ENCODE measurements around the gene GUCY1B1. TPM values are rescaled to one million over a fixed set of nuclear protein-coding genes. Genes with fewer than 3 reads are reported as not detected.

Gene GUCY1B1
- total RNA-seq, 1 donor from 2014 or later: 13.2 TPM

- DNase-seq (ENCODE audit: extremely low spot score, unreplicated experiment): no peak
- Mint-ChIP-seq H3K36me3 (ENCODE audit: unreplicated experiment) (peaks cover 16% of the 10 kb centered on the region), H3K4me1 (ENCODE audit: unreplicated experiment) (peaks cover 12% of the 10 kb centered on the region), H3K27ac (ENCODE audit: unreplicated experiment) (no peak overlapping the region), H3K9me3 (ENCODE audit: unreplicated experiment) (no peaks in the 10 kb centered on the region), H3K27me3 (ENCODE audit: unreplicated experiment) (no peaks in the 10 kb centered on the region), H3K4me3 (ENCODE audit: unreplicated experiment) (no peak overlapping the region)
- no peak for TF ChIP-seq CTCF (IDR thresholded peaks at IDR 0.05)
Observed at GRCh38 chr4:155774033-155774432, 15.2 kb downstream of the GUCY1B1 start.

- Mint-ChIP-seq H3K9me3 (ENCODE audit: unreplicated experiment) (no peaks in the 10 kb centered on the region), H3K27me3 (ENCODE audit: unreplicated experiment) (no peaks in the 10 kb centered on the region)
- TF ChIP-seq CTCF (IDR thresholded peaks at IDR 0.05): no peak
Observed at GRCh38 chr4:155777971-155778735, 19.3 kb downstream of the GUCY1B1 start.

DNA sequence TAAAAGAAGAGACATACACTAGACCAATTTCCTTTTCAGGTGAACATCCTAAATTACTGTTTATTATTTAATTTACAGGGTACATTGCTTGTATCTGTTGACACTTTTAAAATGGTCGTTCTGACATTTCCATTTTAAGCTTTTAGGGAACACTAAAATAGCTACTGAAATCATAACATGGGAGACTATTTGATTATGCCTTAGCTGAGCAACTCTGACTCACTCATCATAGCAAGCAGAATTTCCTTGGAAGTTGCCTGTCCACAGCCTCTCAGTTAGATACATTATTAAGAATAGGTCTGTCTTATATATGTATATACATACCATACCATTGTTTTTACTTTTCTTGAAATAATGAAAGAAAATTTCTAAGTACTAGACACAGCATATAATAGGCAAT lies 22.0 kb downstream of the GUCY1B1 start:
- Mint-ChIP-seq H3K4me3 (ENCODE audit: unreplicated experiment) (no peak overlapping the region), H3K4me1 (ENCODE audit: unreplicated experiment) (peaks cover 19% of the 10 kb centered on the region), H3K36me3 (ENCODE audit: unreplicated experiment) (peaks cover 18% of the 10 kb centered on the region), H3K9me3 (ENCODE audit: unreplicated experiment) (no peaks in the 10 kb centered on the region), H3K27ac (ENCODE audit: unreplicated experiment) (no peak overlapping the region), H3K27me3 (ENCODE audit: unreplicated experiment) (no peaks in the 10 kb centered on the region)
- no peak for DNase-seq (ENCODE audit: extremely low spot score, unreplicated experiment)
- TF ChIP-seq CTCF (IDR thresholded peaks at IDR 0.05): no peak

More at GRCh38 chr4:155777971-155778735, 19.3 kb downstream of the GUCY1B1 start:
- Mint-ChIP-seq H3K27ac (ENCODE audit: unreplicated experiment) (peak overlapping the region; percentile 9), H3K36me3 (ENCODE audit: unreplicated experiment) (peaks cover 26% of the 10 kb centered on the region), H3K4me1 (ENCODE audit: unreplicated experiment) (peaks cover 14% of the 10 kb centered on the region), H3K4me3 (ENCODE audit: unreplicated experiment) (no peak overlapping the region)
- no peak for DNase-seq (ENCODE audit: extremely low spot score, unreplicated experiment)

DNA sequence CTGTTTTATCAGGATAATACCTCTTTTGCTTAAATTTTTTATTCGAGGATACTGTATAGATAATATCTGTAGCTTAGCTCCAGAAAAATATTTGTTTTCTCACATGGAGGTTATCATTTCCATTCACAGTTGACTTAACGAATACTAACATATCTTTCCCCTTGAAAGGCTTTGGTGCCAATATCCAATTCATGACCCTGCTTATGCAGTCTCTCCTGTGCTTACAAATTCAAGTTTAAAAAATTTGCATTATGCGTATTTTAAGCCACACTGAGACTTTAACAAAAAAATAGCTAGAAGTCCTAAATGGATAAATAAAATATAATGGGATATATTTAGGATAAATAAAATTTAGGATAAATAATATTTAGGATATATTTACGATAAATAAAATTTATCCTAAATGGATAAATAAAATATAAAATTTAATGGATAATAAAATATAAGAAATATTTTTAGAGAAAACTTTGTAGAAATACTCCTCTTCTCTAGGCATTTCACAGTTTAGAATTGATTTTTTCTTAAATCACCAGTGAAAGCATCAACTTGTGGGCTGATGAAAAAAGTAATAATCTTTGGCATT lies 22.5 kb downstream of the GUCY1B1 start:
- no peak overlapping the region for H3K4me3 Mint-ChIP-seq (ENCODE audit: unreplicated experiment)
- no peak for DNase-seq (ENCODE audit: extremely low spot score, unreplicated experiment)
- H3K27ac Mint-ChIP-seq (ENCODE audit: unreplicated experiment): no peak overlapping the region
- H3K4me1 Mint-ChIP-seq (ENCODE audit: unreplicated experiment): peaks cover 19% of the 10 kb centered on the region
- peaks cover 18% of the 10 kb centered on the region for H3K36me3 Mint-ChIP-seq (ENCODE audit: unreplicated experiment)
- H3K27me3 Mint-ChIP-seq (ENCODE audit: unreplicated experiment): no peaks in the 10 kb centered on the region
- no peak for TF ChIP-seq CTCF (IDR thresholded peaks at IDR 0.05)
- H3K9me3 Mint-ChIP-seq (ENCODE audit: unreplicated experiment): no peaks in the 10 kb centered on the region

- Mint-ChIP-seq H3K36me3 (ENCODE audit: unreplicated experiment) (peaks cover 20% of the 10 kb centered on the region), H3K27me3 (ENCODE audit: unreplicated experiment) (no peaks in the 10 kb centered on the region), H3K4me3 (ENCODE audit: unreplicated experiment) (no peak overlapping the region)
Observed at GRCh38 chr4:155784637-155785036, 25.8 kb downstream of the GUCY1B1 start.

More at GRCh38 chr4:155784637-155785036, 25.8 kb downstream of the GUCY1B1 start:
- H3K27ac Mint-ChIP-seq (ENCODE audit: unreplicated experiment): no peak overlapping the region
- DNase-seq (ENCODE audit: extremely low spot score, unreplicated experiment): no peak
- H3K4me1 Mint-ChIP-seq (ENCODE audit: unreplicated experiment): peaks cover 20% of the 10 kb centered on the region
- no peaks in the 10 kb centered on the region for H3K9me3 Mint-ChIP-seq (ENCODE audit: unreplicated experiment)
- no peak for TF ChIP-seq CTCF (IDR thresholded peaks at IDR 0.05)
